ENCODE measurements around the gene MRPL51.
A peak's percentile ranks its signal among the peaks of the same experiment; 100 is the strongest.
"Not testable (repeated sequence)": the region's sequence is repeated elsewhere in the genome, so short reads cannot be mapped to it uniquely, and the experiment has no call there.

MRPL51 gene

DNA sequence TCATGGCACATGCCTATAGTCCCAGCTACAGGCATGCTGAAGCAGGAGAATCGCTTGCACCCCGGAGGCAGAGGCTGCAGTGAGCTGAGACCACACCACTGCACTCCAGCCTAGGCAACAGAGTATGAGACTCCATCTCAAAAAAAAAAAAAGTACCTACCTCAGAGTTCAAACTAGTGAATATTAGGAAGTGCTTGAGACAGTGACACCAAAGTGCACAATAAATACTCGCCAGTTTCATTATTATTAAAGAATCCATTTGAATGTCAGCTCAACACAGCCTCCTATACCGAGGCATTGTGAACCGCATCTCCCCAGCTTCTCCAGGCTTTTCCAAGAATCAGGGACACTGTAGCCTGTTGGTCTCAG is 46.2 kb upstream of the MRPL51 start:
- Histone ChIP-seq H3K36me3 (peaks cover 68% of the 10 kb centered on the region), H3K27ac (peak overlapping the region; percentile 97), H3K4me1 (ENCODE audit: control insufficient read depth in 1 of 2, insufficient read depth in 1 of 2, low read depth in 1 of 2, low read length in 1 of 2) (peaks cover 68 to 72% of the 10 kb centered on the region in 2 experiments), H3K4me3 (ENCODE audit: low read depth in 1 of 2, low read length in 1 of 2) (no peak overlapping the region), H3K9me3 (no peaks in the 10 kb centered on the region), H3K27me3 (no peaks in the 10 kb centered on the region)
- TF ChIP-seq CTCF (IDR thresholded peaks at IDR 0.05): no peak

- peaks cover 73 to 77% of the 10 kb centered on the region in 2 experiments for H3K4me1 ChIP-seq (ENCODE audit: control insufficient read depth in 1 of 2, insufficient read depth in 1 of 2, low read depth in 1 of 2, low read length in 1 of 2)
- peaks cover 66% of the 10 kb centered on the region for H3K36me3 ChIP-seq
- peak overlapping the region in 1 of 2 experiments; percentile 5 for H3K4me3 ChIP-seq (ENCODE audit: low read depth in 1 of 2, low read length in 1 of 2)
- H3K9me3 ChIP-seq: no peaks in the 10 kb centered on the region
- no peak for TF ChIP-seq CTCF (IDR thresholded peaks at IDR 0.05)
- H3K27me3 ChIP-seq: no peaks in the 10 kb centered on the region
- peak overlapping the region; percentile 97 for H3K27ac ChIP-seq
Measured at GRCh38 chr12:6538420-6539313, 45.6 kb upstream of the MRPL51 start.

DNA sequence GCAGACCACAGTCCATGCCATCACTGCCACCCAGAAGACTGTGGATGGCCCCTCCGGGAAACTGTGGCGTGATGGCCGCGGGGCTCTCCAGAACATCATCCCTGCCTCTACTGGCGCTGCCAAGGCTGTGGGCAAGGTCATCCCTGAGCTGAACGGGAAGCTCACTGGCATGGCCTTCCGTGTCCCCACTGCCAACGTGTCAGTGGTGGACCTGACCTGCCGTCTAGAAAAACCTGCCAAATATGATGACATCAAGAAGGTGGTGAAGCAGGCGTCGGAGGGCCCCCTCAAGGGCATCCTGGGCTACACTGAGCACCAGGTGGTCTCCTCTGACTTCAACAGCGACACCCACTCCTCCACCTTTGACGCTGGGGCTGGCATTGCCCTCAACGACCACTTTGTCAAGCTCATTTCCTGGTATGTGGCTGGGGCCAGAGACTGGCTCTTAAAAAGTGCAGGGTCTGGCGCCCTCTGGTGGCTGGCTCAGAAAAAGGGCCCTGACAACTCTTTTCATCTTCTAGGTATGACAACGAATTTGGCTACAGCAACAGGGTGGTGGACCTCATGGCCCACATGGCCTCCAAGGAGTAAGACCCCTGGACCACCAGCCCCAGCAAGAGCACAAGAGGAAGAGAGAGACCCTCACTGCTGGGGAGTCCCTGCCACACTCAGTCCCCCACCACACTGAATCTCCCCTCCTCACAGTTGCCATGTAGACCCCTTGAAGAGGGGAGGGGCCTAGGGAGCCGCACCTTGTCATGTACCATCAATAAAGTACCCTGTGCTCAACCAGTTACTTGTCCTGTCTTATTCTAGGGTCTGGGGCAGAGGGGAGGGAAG is 44.7 kb upstream of the MRPL51 start:
- H3K4me3 ChIP-seq (ENCODE audit: low read depth in 1 of 2, low read length in 1 of 2): peak overlapping the region; percentile 72 to 96
- peak overlapping the region; percentile 97 for H3K27ac ChIP-seq
- TF ChIP-seq CTCF (IDR thresholded peaks at IDR 0.05): peak; percentile 79

GRCh38 chr12:6536894-6537579 is 44.0 kb upstream of the MRPL51 start:
- TF ChIP-seq CTCF (IDR thresholded peaks at IDR 0.05): no peak
- Histone ChIP-seq H3K9me3 (no peaks in the 10 kb centered on the region), H3K27me3 (no peaks in the 10 kb centered on the region), H3K27ac (peak overlapping the region; percentile 97), H3K4me3 (ENCODE audit: low read depth in 1 of 2, low read length in 1 of 2) (peak overlapping the region; percentile 72 to 96), H3K36me3 (peaks cover 56% of the 10 kb centered on the region), H3K4me1 (ENCODE audit: control insufficient read depth in 1 of 2, insufficient read depth in 1 of 2, low read depth in 1 of 2, low read length in 1 of 2) (peaks cover 80 to 83% of the 10 kb centered on the region in 2 experiments)

More for the DNA sequence above, 44.7 kb upstream of the MRPL51 start:
- Histone ChIP-seq H3K4me1 (ENCODE audit: control insufficient read depth in 1 of 2, insufficient read depth in 1 of 2, low read depth in 1 of 2, low read length in 1 of 2) (peaks cover 80 to 83% of the 10 kb centered on the region in 2 experiments), H3K36me3 (peaks cover 61% of the 10 kb centered on the region)
- H3K27me3 ChIP-seq, H3K9me3 ChIP-seq: not testable (repeated sequence)
